Brain pericyte (primary cell): ENCODE data around the gene ARSB.

ENCODE experiments used
- DNase-seq: peaks from one replicate; pipeline ENCODE4 v3.0.0-alpha.2; 2012; ENCODE audit warnings: low read depth, low spot score

Gene ARSB

GRCh38 chr5:78806544-78806943, 178.6 kb downstream of the ARSB start:
- DNase-seq: no peak

GRCh38 chr5:78805474-78806124, 179.5 kb downstream of the ARSB start:
- no peak for DNase-seq

- DNase-seq: no peak
Observed at GRCh38 chr5:78804995-78805394, 180.1 kb downstream of the ARSB start.

- no peak for DNase-seq
Observed at GRCh38 chr5:78803941-78804340, 181.2 kb downstream of the ARSB start.

- peak; percentile 65 for DNase-seq
Observed at GRCh38 chr5:78803353-78803752, 181.8 kb downstream of the ARSB start.

- DNase-seq: no peak
Observed at GRCh38 chr5:78801413-78801812, 183.7 kb downstream of the ARSB start.

- no peak for DNase-seq
Observed at GRCh38 chr5:78799266-78800017, 185.7 kb downstream of the ARSB start.

GRCh38 chr5:78798673-78799029, 186.5 kb downstream of the ARSB start:
- DNase-seq: no peak

- DNase-seq: no peak
Observed at GRCh38 chr5:78797936-78798672, 187.0 kb downstream of the ARSB start.

GRCh38 chr5:78795757-78796156, 189.4 kb downstream of the ARSB start:
- DNase-seq: no peak

GRCh38 chr5:78794693-78795215, 190.4 kb downstream of the ARSB start:
- no peak for DNase-seq

- no peak for DNase-seq
Observed at GRCh38 chr5:78793907-78794662, 191.0 kb downstream of the ARSB start.

- no peak for DNase-seq
Observed at GRCh38 chr5:78792345-78793055, 192.6 kb downstream of the ARSB start.

- no peak for DNase-seq
Observed at GRCh38 chr5:78791501-78792100, 193.5 kb downstream of the ARSB start.

GRCh38 chr5:78787783-78788182, 197.3 kb downstream of the ARSB start:
- DNase-seq: no peak

- no peak for DNase-seq
Observed at GRCh38 chr5:78785454-78785853, 199.7 kb downstream of the ARSB start.

GRCh38 chr5:78783434-78784130, 201.5 kb downstream of the ARSB start:
- DNase-seq: no peak

- no peak for DNase-seq
Observed at GRCh38 chr5:78782728-78783127, 202.4 kb downstream of the ARSB start.

- DNase-seq: no peak
Observed at GRCh38 chr5:78781611-78782286, 203.4 kb downstream of the ARSB start.
